Breast epithelium (tissue), 3 donors: Measurements from ENCODE around the gene WDR7.

Experiments used
- CTCF ChIP-seq, 3 donors: fragments of 450-650 bp; IDR thresholded peaks; one replicate each; pipeline ENCODE4 v1.5.1; 2016 to 2017; ENCODE audit warnings: antibody characterized with exemption in 3 of 3, mild to moderate bottlenecking in 3 of 3, moderate library complexity in 3 of 3
- POLR2A ChIP-seq: fragments of 450-650 bp; IDR thresholded peaks from one replicate; pipeline ENCODE4 v1.6.1; 2016; ENCODE audit warnings: antibody characterized with exemption, mild to moderate bottlenecking, moderate library complexity

- TF ChIP-seq POLR2A (no peak), CTCF (IDR thresholded peaks at IDR 0.05) (no peak)
These were observed 11.7 kb downstream of the WDR7 start for GRCh38 chr18:56662902-56663301.
